Gastrocnemius medialis (tissue), 4 donors: Measurements from ENCODE around the gene CDC42.

Experiments used
- CTCF ChIP-seq, 5 experiments: fragments of 450-650 bp in 3 of 5; fragments of 200-600 bp in 2 of 5; sonication (generic) in 2 of 5; IDR thresholded peaks in 4 of 5; conservative IDR thresholded peaks in 1 of 5; 1 replicate in 4 of 5; 2 replicates in 1 of 5; pipeline ENCODE4 v1.5.1; 2016 to 2019; ENCODE audit warnings: antibody characterized with exemption in 5 of 5, mild to moderate bottlenecking in 3 of 5, moderate library complexity in 3 of 5
- POLR2A ChIP-seq, 2 donors: fragments of 450-650 bp; IDR thresholded peaks; one replicate each; pipeline ENCODE4 v1.6.1; 2017; ENCODE audit warnings: antibody characterized with exemption in 2 of 2, mild to moderate bottlenecking in 2 of 2, moderate library complexity in 2 of 2

- TF ChIP-seq CTCF (IDR thresholded peaks at IDR 0.05 in 4 of 5, conservative IDR thresholded peaks at IDR 0.05 in 1 of 5), result no peak
- TF ChIP-seq POLR2A (IDR thresholded peaks at IDR 0.05), result no peak
Observed at GRCh38 chr1:22089787-22090186, 37.3 kb downstream of the CDC42 start.
